IMR-90 (cell line): ENCODE measurements around the gene CDC42EP4. TPM values are rescaled to one million over a fixed set of nuclear protein-coding genes. Genes with fewer than 3 reads are reported as not detected.

Experiments used
- ATAC-seq: fragments of 200-7000 bp; cut with Tn5 transposase; 2 replicates; pipeline ENCODE4 v1.9.1; 2020; ENCODE audit warnings: low read depth, mild to moderate bottlenecking, moderate library complexity
- BruUV-seq: library from RNA; stranded (reverse); fragments of 400-500 nt; replicated peaks from 2 replicates; lab custom pipeline; 2021; lab: Mats Ljungman, UMichigan
- CTCF ChIA-PET: fragments of 300-600 bp; formaldehyde crosslinking; extraction: SDS; loops from one replicate; lab custom pipeline; 2021; ENCODE audit warnings: antibody characterized with exemption; lab: Yijun Ruan, JAX
- POLR2A ChIA-PET: fragments of 300-600 bp; sonication (Branson Sonifier 250); formaldehyde crosslinking; loops from one replicate; lab custom pipeline; 2022; ENCODE audit warnings: antibody characterized with exemption; ENCODE audit not compliant: unreplicated experiment; lab: Charles Lee
- DNase-seq: peaks from one replicate; pipeline ENCODE4 v3.0.0; 2013
- H2AFZ ChIP-seq: replicated peaks from 2 replicates; pipeline ENCODE3; 2013; ENCODE audit warnings: low read length, mild to moderate bottlenecking; ENCODE audit not compliant: poor library complexity
- H2AK5ac ChIP-seq: 2 replicates; pipeline ENCODE4 v1.6.1; 2013; ENCODE audit warnings: low read depth, low read length, inconsistent platforms
- H2AK9ac ChIP-seq: replicated peaks from 2 replicates; pipeline ENCODE3; 2013; ENCODE audit warnings: mild to moderate bottlenecking, low read depth, low read length, moderate library complexity; ENCODE audit not compliant: poor library complexity
- H2BK120ac ChIP-seq: 2 replicates; pipeline ENCODE4 v1.6.1; 2013; ENCODE audit warnings: low read depth, low read length, inconsistent platforms
- H2BK15ac ChIP-seq: 3 replicates; pipeline ENCODE4 v1.6.1; 2013; ENCODE audit warnings: low read depth, low read length, inconsistent platforms
- H2BK20ac ChIP-seq: 2 replicates; pipeline ENCODE4 v1.6.1; 2013; ENCODE audit warnings: low read depth, mild to moderate bottlenecking, inconsistent platforms, low read length, moderate library complexity
- H2BK5ac ChIP-seq: 2 replicates; pipeline ENCODE4 v1.6.1; 2013; ENCODE audit warnings: mild to moderate bottlenecking, low read depth, low read length, inconsistent platforms; ENCODE audit not compliant: poor library complexity, severe bottlenecking
- H3K14ac ChIP-seq: replicated peaks from 2 replicates; pipeline ENCODE4 v1.6.1; 2013; ENCODE audit warnings: low read depth, low read length, inconsistent platforms
- H3K18ac ChIP-seq: 2 replicates; pipeline ENCODE4 v1.6.1; 2013; ENCODE audit warnings: low read depth, low read length, control low read depth
- H3K23ac ChIP-seq: 2 replicates; pipeline ENCODE4 v1.6.1; 2013; ENCODE audit warnings: low read depth, low read length, inconsistent platforms
- H3K27ac ChIP-seq: 2 replicates; pipeline ENCODE4 v1.5.1; 2013; ENCODE audit warnings: mild to moderate bottlenecking, control low read depth, low read length; ENCODE audit not compliant: insufficient read depth
- H3K27me3 ChIP-seq: 2 replicates; pipeline ENCODE4 v1.6.1; 2013; ENCODE audit warnings: low read length; ENCODE audit not compliant: control insufficient read depth, insufficient read depth
- H3K36me3 ChIP-seq: 2 replicates; pipeline ENCODE4 v1.6.1; 2013; ENCODE audit warnings: low read length, mixed read lengths; ENCODE audit not compliant: control insufficient read depth, insufficient read depth
- H3K4ac ChIP-seq: 2 replicates; pipeline ENCODE4 v1.6.1; 2013; ENCODE audit warnings: low read depth, low read length, inconsistent platforms
- H3K4me1 ChIP-seq: 2 replicates; pipeline ENCODE4 v1.6.1; 2013; ENCODE audit warnings: low read length, mixed read lengths; ENCODE audit not compliant: control insufficient read depth, insufficient read depth
- H3K4me2 ChIP-seq: 2 replicates; pipeline ENCODE4 v1.6.1; 2013; ENCODE audit warnings: low read depth, mild to moderate bottlenecking, control low read depth, low read length, moderate library complexity
- H3K4me3 ChIP-seq: 2 replicates; pipeline ENCODE4 v1.5.1; 2013; ENCODE audit warnings: low read depth, mild to moderate bottlenecking, control low read depth, low read length, moderate library complexity; ENCODE audit not compliant: insufficient read depth
- H3K56ac ChIP-seq: 2 replicates; pipeline ENCODE4 v1.6.1; 2013; ENCODE audit warnings: low read length, inconsistent platforms; ENCODE audit not compliant: insufficient read depth; ENCODE audit errors: extremely low read depth
- H3K79me1 ChIP-seq, 2 experiments: 2 replicates each; pipeline ENCODE4 v1.6.1; 2013; ENCODE audit warnings: low read length in 2 of 2, inconsistent platforms in 1 of 2, low read depth in 1 of 2
- H3K9ac ChIP-seq: 2 replicates; pipeline ENCODE4 v1.6.1; 2013; ENCODE audit warnings: low read depth, low read length, control low read depth
- H3K9me1 ChIP-seq: 2 replicates; pipeline ENCODE4 v1.6.1; 2013; ENCODE audit warnings: low read length, inconsistent platforms; ENCODE audit not compliant: insufficient read depth
- H3K9me3 ChIP-seq: 2 replicates; pipeline ENCODE4 v1.6.1; 2013; ENCODE audit warnings: low read length; ENCODE audit not compliant: control insufficient read depth, insufficient read depth
- H4K20me1 ChIP-seq: 2 replicates; pipeline ENCODE4 v1.6.1; 2013; ENCODE audit warnings: low read length, inconsistent platforms; ENCODE audit not compliant: insufficient read depth
- H4K5ac ChIP-seq: 2 replicates; pipeline ENCODE4 v1.6.1; 2013; ENCODE audit warnings: mild to moderate bottlenecking, low read depth, low read length, control low read depth
- H4K8ac ChIP-seq, 2 experiments: 2 replicates each; pipeline ENCODE4 v1.6.1; 2013; ENCODE audit warnings: low read depth in 2 of 2, low read length in 2 of 2, control low read depth in 1 of 2, inconsistent platforms in 1 of 2
- H4K91ac ChIP-seq: 2 replicates; pipeline ENCODE4 v1.6.1; 2013; ENCODE audit warnings: low read depth, low read length, inconsistent platforms; ENCODE audit not compliant: insufficient read depth
- BHLHE40 ChIP-seq: fragments of 150-350 bp; IDR thresholded peaks from 2 replicates; pipeline ENCODE4 v1.6.1; 2016; ENCODE audit warnings: mild to moderate bottlenecking, low read depth, low read length
- CEBPB ChIP-seq: IDR thresholded peaks from 2 replicates; pipeline ENCODE4 v1.6.1; 2012; ENCODE audit warnings: low read depth, low read length, improper control_type of control experiment
- FOS ChIP-seq: fragments of 150-350 bp; IDR thresholded peaks from 2 replicates; pipeline ENCODE4 v1.6.1; 2016; ENCODE audit warnings: low read depth, low read length
- MAFK ChIP-seq: IDR thresholded peaks from 2 replicates; pipeline ENCODE4 v1.6.1; 2012; ENCODE audit warnings: low read depth, low read length, improper control_type of control experiment
- MXI1 ChIP-seq: IDR thresholded peaks from 2 replicates; pipeline ENCODE4 v1.6.1; 2012; ENCODE audit warnings: low read depth, mild to moderate bottlenecking, low read length, moderate library complexity, borderline replicate concordance
- RAD21 ChIP-seq: IDR thresholded peaks from 2 replicates; pipeline ENCODE4 v1.6.1; 2012; ENCODE audit warnings: low read length, improper control_type of control experiment
- RCOR1 ChIP-seq: IDR thresholded peaks from 2 replicates; pipeline ENCODE4 v1.6.1; 2012; ENCODE audit warnings: mild to moderate bottlenecking, low read length, improper control_type of control experiment; ENCODE audit not compliant: insufficient replicate concordance
- RFX5 ChIP-seq: IDR thresholded peaks from 2 replicates; pipeline ENCODE4 v1.8.0; 2012; ENCODE audit warnings: low read depth, mild to moderate bottlenecking, low read length, moderate library complexity
- WGBS, 2 experiments: methylation state at CpG; one replicate each; pipeline versions ENCODE4 v1.1.5 to v1.1.7; 2013; ENCODE audit warnings: missing lambda C conversion rate in 2 of 2; ENCODE audit not compliant: insufficient read length in 1 of 2; ENCODE audit errors: extremely low coverage in 2 of 2; 5-methylcytosine and 5-hydroxymethylcytosine counted together
- dilution Hi-C: fragments of 300-500 bp; cut with HindIII; formaldehyde crosslinking; loops from one replicate; pipeline ENCODE4 v1.14.3; 2018; ENCODE audit warnings: low sequenced_read_pairs; ENCODE audit not compliant: unreplicated experiment
- in situ Hi-C: fragments of 300-500 bp; cut with MboI; formaldehyde crosslinking; loops from 3 replicates; pipeline ENCODE4 v1.14.3; 2019; ENCODE audit warnings: low sequenced_read_pairs, inconsistent platforms, mixed read lengths
- intact Hi-C: fragments of 100-400 bp; cut with micrococcal nuclease; formaldehyde crosslinking; loops from 2 replicates; pipeline ENCODE4 v1.10.0; 2022
- polyA plus RNA-seq, 3 experiments: library from polyadenylated mRNA; depleted of rRNA; stranded (reverse); fragments of >200 nt; gene quantifications; 2 replicates each; pipeline ENCODE4 v1.2.3, GENCODE V29; 2012; ENCODE audit warnings: low replicate concordance in 1 of 3
- total RNA-seq: library from RNA; depleted of rRNA; stranded (reverse); fragments of >200 nt; gene quantifications from 2 replicates; pipeline ENCODE4 v1.2.3, GENCODE V29; 2012
- TF ChIP-seq, protein P1 (sequence below): fragments of 150-350 bp; IDR thresholded peaks from 2 replicates; pipeline ENCODE4 v1.6.1; 2016; ENCODE audit warnings: low read depth, mild to moderate bottlenecking, low read length, moderate library complexity, borderline replicate concordance
- TF ChIP-seq, protein P2 (sequence below): fragments of 150-350 bp; IDR thresholded peaks from 2 replicates; pipeline ENCODE4 v1.6.1; 2017; ENCODE audit warnings: mild to moderate bottlenecking, antibody characterized with exemption, low read length, low read depth

Gene CDC42EP4
- total and polyA plus RNA-seq, 2 of the 4 experiments (the other 2 are of a cell fraction): 14.3 to 25.8 TPM

DNA sequence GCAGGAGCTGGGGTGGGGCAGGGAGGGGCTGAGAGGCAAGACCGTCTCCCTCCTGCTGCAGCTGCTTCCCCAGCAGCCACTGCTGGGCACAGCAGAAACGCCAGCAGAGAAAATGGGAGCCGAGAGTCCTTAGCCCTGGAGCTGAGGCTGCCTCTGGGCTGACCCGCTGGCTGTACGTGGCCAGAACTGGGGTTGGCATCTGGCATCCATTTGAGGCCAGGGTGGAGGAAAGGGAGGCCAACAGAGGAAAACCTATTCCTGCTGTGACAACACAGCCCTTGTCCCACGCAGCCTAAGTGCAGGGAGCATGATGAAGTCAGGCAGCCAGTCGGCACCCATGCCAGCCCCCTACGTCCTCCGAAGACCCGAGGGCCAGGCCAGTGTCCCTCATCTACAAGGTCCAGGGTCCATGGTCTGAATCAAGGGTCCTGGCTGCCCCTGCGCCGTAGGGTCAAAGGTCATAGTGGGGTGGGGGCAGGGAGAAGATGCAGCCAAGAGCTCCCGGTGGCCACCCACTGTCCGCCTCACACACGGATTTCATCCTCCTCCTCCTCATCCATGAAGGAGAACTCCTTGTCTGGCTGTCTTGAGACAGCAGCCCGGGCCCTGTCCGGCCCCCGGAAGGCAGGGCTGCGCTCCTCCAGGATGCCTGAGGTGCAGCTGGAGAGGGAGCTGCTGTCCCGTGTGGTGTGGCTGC, 26.7 kb downstream of the CDC42EP4 start:
- Histone ChIP-seq H2AK5ac (0 out of 2 replicates have a peak overlapping the region, but pooled peaks have one; percentile 14), H3K27ac (no peak overlapping the region), H3K79me1 (peaks cover 31 to 84% of the 10 kb centered on the region in 2 experiments), H4K91ac (no peak overlapping the region), H4K5ac (no peak overlapping the region), H3K9me1 (peaks cover 18% of the 10 kb centered on the region), H3K4ac (no peak overlapping the region), H4K8ac (no peak overlapping the region), H3K4me3 (no peak overlapping the region), H4K20me1 (peaks cover 58% of the 10 kb centered on the region), H2BK5ac (no peak overlapping the region), H3K56ac (no peak overlapping the region), H3K9me3 (no peaks in the 10 kb centered on the region), H2AFZ (no peak overlapping the region), H3K27me3 (no peaks in the 10 kb centered on the region), H2BK20ac (no peak overlapping the region), H2AK9ac (peak overlapping the region; percentile 30), H2BK15ac (no peak overlapping the region), H3K18ac (no peak overlapping the region), H3K36me3 (peaks cover 39% of the 10 kb centered on the region), H3K9ac (no peak overlapping the region), H3K4me1 (peaks cover 18% of the 10 kb centered on the region), H2BK120ac (no peak overlapping the region), H3K23ac (no peak overlapping the region), H3K4me2 (no peak overlapping the region), H3K14ac (no peak overlapping the region; the same call in 1 of the 2 replicates)
- in situ Hi-C loops (no loop called here), dilution Hi-C loops (no loop called here), intact Hi-C loops (no loop called here)
- DNase-seq: no peak
- POLR2A ChIA-PET: no interaction called here
- ATAC-seq: no peak
- no TSS peak for BruUV-seq
- CTCF ChIA-PET: no interaction called here
- WGBS, 2 experiments: 87% methylated on average over 7 of the region's 20 CpGs; no CpG with 5 or more reads in 1 of the 2 experiments
- TF ChIP-seq MXI1 (no peak), RAD21 (no peak), FOS (no peak), RCOR1 (no peak), MAFK (no peak), BHLHE40 (no peak), RFX5 (no peak), CEBPB (no peak)
- TF ChIP-seq, protein P1, sequence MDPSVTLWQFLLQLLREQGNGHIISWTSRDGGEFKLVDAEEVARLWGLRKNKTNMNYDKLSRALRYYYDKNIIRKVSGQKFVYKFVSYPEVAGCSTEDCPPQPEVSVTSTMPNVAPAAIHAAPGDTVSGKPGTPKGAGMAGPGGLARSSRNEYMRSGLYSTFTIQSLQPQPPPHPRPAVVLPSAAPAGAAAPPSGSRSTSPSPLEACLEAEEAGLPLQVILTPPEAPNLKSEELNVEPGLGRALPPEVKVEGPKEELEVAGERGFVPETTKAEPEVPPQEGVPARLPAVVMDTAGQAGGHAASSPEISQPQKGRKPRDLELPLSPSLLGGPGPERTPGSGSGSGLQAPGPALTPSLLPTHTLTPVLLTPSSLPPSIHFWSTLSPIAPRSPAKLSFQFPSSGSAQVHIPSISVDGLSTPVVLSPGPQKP: no peak
- TF ChIP-seq, protein P2, sequence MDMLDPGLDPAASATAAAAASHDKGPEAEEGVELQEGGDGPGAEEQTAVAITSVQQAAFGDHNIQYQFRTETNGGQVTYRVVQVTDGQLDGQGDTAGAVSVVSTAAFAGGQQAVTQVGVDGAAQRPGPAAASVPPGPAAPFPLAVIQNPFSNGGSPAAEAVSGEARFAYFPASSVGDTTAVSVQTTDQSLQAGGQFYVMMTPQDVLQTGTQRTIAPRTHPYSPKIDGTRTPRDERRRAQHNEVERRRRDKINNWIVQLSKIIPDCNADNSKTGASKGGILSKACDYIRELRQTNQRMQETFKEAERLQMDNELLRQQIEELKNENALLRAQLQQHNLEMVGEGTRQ: no peak
